ENCODE results near the gene COL21A1.
A peak's percentile ranks its signal among the peaks of the same experiment; 100 is the strongest.

The COL21A1 gene

DNA sequence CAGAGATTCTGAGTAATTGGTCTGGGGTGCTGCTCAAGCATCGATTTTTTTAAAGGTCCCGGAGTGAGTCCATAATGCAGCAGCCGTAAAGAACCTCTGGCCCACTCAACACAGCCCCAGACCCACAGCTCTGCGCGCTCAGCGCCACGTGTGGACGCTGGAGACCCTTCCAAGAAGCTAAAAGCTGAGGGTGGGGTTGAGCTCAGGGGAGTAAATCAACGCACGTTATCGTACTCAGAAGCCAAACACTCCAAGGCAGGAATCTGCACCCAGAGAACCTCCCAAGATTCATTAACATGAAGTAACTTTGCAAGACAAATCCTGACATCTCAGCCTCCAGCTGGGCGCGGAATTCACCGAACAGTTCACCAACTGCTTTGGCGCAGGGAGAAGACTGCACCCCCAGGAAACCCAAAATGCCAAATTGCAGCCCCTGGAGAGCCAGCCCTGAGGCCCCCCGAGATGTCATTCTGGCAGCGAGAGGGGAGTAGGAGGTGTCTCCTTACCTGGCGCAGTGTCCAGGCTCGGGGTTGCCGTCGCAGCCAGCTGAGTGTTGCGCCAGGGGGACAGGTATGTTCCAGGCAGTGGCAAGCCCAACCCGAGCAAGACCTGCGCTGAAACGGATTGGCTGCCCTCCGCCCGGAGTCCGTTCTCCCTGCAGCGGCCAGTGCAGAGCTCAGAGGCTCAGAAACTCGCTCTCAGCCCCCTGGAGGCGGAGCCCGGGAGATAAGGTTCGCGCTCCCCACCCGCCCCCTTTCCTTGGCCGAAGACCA is at the start of gene COL21A1:
Gene COL21A1 (minus strand): TSS at position 700 of the 773 bp plus-strand sequence. CDS start 64,962 bp downstream, outside the sequence.
- peak; percentile 20 to 61 for DNase-seq (ENCODE audit: low read depth in 2 of 2)
- TF ChIP-seq, protein P1, sequence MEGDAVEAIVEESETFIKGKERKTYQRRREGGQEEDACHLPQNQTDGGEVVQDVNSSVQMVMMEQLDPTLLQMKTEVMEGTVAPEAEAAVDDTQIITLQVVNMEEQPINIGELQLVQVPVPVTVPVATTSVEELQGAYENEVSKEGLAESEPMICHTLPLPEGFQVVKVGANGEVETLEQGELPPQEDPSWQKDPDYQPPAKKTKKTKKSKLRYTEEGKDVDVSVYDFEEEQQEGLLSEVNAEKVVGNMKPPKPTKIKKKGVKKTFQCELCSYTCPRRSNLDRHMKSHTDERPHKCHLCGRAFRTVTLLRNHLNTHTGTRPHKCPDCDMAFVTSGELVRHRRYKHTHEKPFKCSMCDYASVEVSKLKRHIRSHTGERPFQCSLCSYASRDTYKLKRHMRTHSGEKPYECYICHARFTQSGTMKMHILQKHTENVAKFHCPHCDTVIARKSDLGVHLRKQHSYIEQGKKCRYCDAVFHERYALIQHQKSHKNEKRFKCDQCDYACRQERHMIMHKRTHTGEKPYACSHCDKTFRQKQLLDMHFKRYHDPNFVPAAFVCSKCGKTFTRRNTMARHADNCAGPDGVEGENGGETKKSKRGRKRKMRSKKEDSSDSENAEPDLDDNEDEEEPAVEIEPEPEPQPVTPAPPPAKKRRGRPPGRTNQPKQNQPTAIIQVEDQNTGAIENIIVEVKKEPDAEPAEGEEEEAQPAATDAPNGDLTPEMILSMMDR (IDR thresholded peaks at IDR 0.05; ENCODE audit: low read depth, low read length): peak; percentile 29
- H3K4me3 ChIP-seq (replicated peaks in 1 of 2; ENCODE audit: low read depth in 2 of 2, low read length in 2 of 2): peak within 1 kb of the TSS; percentile 50 to 62

DNA sequence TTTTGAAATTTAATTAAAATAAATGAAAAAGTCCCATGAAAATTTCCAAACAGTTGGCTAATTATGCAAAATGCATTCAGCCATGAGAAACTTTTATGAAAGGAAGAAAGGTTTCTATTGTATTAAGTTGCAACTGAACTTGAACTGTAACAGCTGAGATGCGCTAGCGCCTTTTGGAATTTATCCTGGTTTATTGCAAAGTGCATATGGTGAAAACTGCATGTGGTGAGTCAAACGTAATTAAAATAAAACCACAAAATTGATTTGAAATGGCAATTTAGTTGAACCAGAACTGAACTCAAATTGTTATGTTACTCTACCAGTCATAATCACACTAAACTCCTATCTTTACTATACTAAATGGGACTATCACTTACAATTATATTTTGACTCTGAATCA is 46.4 kb upstream of the COL21A1 start:
- TF ChIP-seq, protein P1 (IDR thresholded peaks at IDR 0.05; ENCODE audit: low read depth, low read length): no peak
- DNase-seq (ENCODE audit: low read depth in 2 of 2): no peak
- no peak overlapping the region for H3K4me3 ChIP-seq (replicated peaks in 1 of 2; ENCODE audit: low read depth in 2 of 2, low read length in 2 of 2)

DNA sequence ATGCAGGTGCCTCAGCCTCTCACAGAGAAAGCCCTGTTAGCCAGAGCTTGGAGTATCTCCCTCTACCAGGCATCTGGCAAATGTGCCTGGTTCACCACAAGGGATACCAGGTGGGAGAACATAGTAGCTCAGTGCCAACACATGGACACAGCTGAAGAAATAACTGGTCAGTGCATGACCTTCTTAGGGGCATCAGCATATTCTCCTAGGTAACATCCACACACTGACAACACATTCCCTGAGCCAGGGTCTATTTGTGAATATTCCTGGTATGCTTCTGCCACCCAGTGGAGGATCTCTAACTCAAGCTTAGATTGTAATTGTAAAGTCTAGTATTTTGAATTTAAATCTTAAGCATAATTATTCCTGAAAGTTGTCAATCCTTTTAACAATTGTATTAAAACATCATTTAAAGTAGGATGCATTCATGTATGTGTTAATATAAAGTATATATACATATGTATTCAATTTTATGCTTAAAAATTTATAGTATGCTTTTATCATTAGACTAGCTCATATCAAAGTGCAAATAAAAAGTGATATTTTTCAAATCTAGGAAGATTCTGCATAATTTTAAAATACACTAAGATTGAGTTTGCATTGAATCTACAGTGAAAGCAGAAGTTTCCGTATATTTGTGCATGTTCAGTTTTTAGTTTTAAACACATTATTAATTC is 45.3 kb upstream of the COL21A1 start:
- TF ChIP-seq, protein P1 (IDR thresholded peaks at IDR 0.05; ENCODE audit: low read depth, low read length): peak; percentile 54
- no peak overlapping the region for H3K4me3 ChIP-seq (replicated peaks in 1 of 2; ENCODE audit: low read depth in 2 of 2, low read length in 2 of 2)
- DNase-seq (ENCODE audit: low read depth in 2 of 2): peak; percentile 86 to 87

DNA sequence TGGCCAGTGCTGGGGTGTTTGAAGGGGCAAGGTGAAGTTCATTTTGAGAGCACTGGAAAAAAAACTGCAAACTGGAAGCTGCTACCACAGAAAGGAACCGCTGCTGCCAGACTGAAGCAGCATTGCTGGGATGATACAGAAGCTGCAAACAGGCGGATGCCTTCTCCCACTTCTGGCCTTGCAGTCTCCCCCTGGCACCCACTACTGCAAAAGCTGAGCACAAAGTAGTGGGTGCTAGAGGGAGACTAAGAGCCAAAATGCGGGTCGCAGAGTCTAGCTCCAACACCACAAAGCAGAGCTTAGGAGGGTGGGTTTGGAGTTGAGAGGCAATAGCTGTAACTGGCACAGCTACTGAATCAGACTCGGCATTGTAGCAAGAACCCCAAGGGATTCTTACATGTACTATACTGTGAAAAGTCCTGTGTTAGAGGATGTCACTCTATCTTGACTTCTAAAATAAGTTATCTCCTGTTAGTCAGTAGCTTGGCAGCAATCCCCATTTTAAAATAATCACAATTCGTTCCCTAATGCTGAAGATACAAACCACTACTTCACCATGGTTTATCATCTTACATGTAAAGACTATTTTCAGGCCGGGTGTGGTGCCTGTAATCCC is 44.0 kb upstream of the COL21A1 start:
- H3K4me3 ChIP-seq (replicated peaks in 1 of 2; ENCODE audit: low read depth in 2 of 2, low read length in 2 of 2): no peak overlapping the region
- TF ChIP-seq, protein P1 (IDR thresholded peaks at IDR 0.05; ENCODE audit: low read depth, low read length): no peak
- DNase-seq (ENCODE audit: low read depth in 2 of 2): peak; percentile 31 to 49

DNA sequence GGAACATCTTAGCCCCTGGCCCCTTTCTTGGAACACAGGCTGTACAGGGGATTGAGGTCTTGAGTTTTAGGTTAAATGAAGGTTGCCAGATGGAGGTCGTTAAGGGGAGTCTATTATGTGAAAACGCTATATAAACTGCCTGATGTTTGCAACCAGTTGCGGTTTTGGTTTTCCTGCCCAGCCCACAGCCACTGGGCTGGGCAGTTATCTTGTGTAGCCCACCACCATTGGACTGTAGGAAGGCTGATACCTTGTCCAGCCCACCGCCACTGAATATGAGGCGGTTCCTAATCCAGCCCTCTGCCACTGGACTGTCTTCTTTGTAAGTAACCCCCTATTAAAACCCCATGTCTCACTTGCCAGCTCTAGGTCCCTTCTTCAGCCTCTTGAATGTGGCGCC is 42.3 kb upstream of the COL21A1 start:
- TF ChIP-seq, protein P1 (IDR thresholded peaks at IDR 0.05; ENCODE audit: low read depth, low read length): no peak
- no peak for DNase-seq (ENCODE audit: low read depth in 2 of 2)
- no peak overlapping the region for H3K4me3 ChIP-seq (replicated peaks in 1 of 2; ENCODE audit: low read depth in 2 of 2, low read length in 2 of 2)

DNA sequence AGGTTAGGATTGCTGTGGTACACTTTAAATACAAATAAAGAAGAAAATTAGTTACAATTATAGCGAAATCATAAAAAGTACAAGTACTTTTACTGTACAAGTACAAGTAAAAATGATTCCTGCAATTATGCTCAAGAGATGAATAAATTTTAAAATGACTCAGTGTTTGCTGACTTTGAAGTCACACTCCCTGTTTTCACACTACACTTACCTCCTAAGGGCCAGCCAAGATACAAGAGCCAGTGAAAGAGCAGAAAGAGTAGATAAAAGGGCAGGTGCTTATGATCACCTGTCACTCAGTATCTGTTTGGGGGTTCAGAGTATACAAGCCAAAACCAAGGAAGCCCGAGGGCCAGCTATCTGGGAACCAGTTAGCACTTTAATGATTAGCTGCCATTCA is 41.0 kb upstream of the COL21A1 start:
- no peak for DNase-seq (ENCODE audit: low read depth in 2 of 2)
- H3K4me3 ChIP-seq (replicated peaks in 1 of 2; ENCODE audit: low read depth in 2 of 2, low read length in 2 of 2): no peak overlapping the region
- TF ChIP-seq, protein P1 (IDR thresholded peaks at IDR 0.05; ENCODE audit: low read depth, low read length): no peak

Data from cardiac fibroblast (primary cell).